Activated T-cell treated with anti-CD3 and anti-CD28 coated beads for 48 hours (primary cell): ENCODE results near the gene KLRD1.
"Not testable (repeated sequence)": the region's sequence is repeated elsewhere in the genome, so short reads cannot be mapped to it uniquely, and the experiment has no call there.

ENCODE experiments used
- DNase-seq: peaks from one replicate; pipeline ENCODE4 v3.0.0-alpha.2; 2020; ENCODE audit warnings: low read depth

The KLRD1 gene

DNA sequence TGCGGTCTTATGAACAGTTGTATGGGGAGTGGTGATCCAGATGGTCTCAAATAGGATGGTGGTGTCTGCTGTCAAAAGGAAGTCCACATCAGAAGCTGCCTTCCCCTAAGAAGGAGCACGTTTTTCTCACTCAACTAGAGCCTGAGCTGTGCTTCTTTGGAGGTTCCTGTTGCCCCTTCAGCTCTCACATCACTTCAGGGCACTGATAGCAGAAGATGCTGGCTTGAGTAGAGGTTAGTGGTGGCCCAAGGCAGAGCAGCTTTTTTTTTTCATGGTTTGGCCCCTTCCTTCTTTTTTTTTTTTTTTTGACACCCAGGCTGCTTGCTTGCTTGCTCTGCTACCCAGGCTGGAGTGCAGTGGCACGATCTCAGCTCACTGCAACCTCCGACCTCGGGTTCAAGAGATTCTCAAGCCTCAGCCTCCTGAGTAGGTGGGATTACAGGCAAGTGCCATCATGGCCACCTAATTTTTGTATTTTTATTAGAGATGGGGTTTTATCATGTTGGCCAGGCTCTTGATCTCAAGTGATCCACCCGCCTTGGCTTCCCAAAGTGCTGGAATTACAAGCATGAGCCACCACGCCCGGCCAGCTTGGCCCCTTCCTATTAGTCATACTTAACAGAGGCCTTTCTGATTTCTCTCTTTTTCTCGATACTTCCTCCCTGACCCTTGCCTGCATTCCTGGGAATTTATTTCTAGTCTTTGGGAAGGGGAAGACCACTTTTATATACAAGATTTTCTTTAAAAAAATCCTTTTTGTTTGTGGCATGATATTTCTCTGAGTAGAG is 31.6 kb downstream of the KLRD1 start:
- DNase-seq = no peak

DNA sequence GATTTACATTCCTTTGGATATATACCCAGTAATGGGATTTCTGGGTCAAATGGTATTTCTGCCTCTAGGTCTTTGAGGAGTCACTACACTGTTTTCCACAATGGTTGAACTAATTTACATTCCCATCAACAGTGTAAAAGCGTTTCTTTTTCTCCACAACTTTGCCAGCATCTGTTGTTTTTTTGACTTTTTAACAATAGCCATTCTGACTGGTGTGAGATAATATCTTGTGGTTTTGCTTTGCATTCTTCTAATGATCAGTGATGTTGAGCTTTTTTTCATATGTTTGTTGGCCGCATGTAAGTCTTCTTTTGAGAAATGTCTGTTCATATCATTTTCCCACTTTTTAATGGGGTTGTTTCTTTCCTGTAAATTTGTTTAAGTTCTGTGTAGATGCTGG is 33.3 kb downstream of the KLRD1 start:
- DNase-seq = not testable (repeated sequence)

GRCh38 chr12:10341892-10342509 is 34.3 kb downstream of the KLRD1 start:
- DNase-seq = no peak

- DNase-seq = not testable (repeated sequence)
These were observed 43.8 kb downstream of the KLRD1 start for GRCh38 chr12:10351457-10351856.

DNA sequence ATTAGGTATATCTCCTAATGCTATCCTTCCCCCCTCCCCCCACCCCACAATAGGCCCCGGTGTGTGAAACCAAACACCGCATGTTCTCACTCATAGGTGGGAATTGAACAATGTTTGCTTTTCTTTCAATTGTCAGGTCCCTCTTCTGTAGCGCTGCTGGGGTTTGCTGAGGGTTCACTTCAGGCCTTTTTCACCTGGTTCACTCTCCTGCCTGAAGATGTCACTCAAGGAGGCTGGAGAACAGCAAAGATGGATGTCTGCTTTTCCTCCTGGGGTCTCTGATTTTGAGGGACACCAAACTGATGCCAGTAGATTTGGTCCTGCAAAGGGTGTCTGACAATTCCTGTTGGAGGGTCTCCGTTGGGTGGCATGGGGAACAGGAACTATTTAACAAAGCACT is 46.4 kb downstream of the KLRD1 start:
- no peak for DNase-seq

- DNase-seq = no peak
These were observed 46.8 kb downstream of the KLRD1 start for GRCh38 chr12:10354502-10354901.

- no peak for DNase-seq
These were observed 50.5 kb downstream of the KLRD1 start for GRCh38 chr12:10358131-10358530.

- DNase-seq = no peak
These were observed 51.3 kb downstream of the KLRD1 start for GRCh38 chr12:10358969-10359368.

GRCh38 chr12:10361084-10361483 is 53.4 kb downstream of the KLRD1 start:
- no peak for DNase-seq

GRCh38 chr12:10361622-10362021 is 54.0 kb downstream of the KLRD1 start:
- no peak for DNase-seq

GRCh38 chr12:10362325-10362724 is 54.7 kb downstream of the KLRD1 start:
- DNase-seq = no peak

GRCh38 chr12:10362828-10363657 is 55.4 kb downstream of the KLRD1 start:
- DNase-seq = no peak

DNA sequence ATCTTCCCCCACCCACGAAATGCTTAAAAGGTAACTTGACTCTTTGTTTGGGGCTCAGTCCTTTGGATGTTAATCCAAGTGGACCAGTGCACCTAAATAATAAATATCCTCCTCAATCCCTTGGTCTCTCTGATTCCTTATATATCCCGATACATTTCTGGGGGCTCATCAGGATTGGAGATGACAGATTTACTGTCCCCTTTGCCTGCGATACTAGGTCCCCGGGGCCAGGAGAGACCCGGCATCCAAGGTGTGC is 55.9 kb downstream of the KLRD1 start:
- no peak for DNase-seq

- DNase-seq = no peak
These were observed 56.5 kb downstream of the KLRD1 start for GRCh38 chr12:10363914-10364814.

- DNase-seq = peak; percentile 33
These were observed 57.3 kb downstream of the KLRD1 start for GRCh38 chr12:10364815-10365622.

DNA sequence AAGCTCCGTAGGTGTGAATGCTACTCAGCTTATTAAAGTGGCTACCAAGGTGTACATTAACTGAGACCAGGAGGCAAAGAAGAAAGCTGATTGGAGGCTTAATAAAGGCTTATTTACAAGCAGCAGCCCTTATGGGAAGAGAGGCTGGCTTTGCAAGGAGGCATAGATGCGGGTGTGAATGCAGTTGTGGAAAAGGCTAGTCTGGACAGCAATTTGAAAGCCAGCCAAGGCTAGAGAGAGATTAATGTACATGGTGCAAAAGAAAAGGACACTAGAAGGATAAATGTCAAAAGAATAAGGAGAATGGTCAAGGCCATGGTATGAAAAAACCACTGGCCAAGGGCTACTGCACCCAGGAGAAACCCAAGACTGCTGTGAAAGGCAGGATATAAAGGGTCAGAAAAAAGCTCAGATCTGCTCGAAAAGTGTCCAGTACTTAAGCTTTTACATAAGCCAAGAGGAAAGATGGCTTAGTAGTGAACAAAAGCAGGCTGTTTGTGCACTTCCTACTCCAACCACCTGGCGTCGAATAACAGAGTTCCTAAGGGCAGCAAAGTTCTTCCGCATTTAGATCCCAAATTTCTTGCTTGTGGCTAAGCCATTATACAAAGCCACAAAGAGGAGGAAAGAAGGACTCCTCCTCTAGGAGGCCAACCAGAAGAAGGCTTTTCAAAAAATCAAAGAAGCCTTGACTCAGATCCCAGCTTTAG is 58.2 kb downstream of the KLRD1 start:
- no peak for DNase-seq

- DNase-seq = no peak
These were observed 59.2 kb downstream of the KLRD1 start for GRCh38 chr12:10366875-10367274.

GRCh38 chr12:10367714-10368113 is 60.0 kb downstream of the KLRD1 start:
- DNase-seq = not testable (repeated sequence)

DNA sequence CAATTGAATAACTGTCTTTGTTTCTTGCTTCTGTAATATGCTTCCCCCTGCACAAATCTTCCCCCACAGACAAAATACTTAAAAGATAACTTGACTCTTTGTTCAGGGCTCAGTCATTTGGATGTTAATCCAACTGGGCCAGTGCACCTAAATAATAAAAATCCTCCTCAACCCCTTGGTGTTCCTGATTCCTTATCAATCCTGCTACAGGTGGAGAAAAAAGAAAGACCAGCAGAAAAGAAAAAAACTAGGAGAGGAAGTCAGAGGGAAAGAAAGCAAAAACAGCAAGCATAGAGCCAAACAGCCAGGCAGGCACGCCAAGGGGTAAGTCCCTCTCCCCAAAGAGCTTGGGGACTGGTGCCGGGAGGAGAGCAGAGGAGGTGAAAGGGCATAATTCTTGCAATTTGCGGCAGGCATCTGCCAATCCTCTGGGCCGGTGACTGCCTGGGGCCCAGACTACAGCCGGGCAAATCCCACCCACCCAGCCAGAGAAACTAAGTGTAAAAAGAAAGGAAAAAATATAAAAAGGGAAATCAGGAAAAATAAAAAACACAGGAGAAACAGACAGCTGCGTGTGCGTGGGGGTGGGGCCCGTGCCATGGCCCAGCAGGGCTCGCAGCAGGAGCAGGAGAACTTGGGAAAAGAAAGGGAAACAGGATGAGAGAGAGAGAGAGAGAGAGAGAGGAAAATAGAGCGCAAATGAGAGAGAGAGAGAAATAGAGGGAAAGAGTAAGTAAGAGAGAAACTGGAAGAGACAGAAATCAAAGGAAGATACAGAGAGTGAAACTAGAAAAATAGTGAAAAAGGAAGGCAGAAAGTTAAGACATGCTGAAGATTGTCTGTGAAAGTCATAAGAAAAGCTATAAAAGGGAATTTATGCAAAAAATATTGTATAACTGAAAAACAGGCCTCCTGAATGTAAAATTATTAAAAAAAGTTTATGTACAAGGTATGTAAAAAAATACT is 60.8 kb downstream of the KLRD1 start:
- no peak for DNase-seq
